ENCODE measurements around the gene GNG2. TPM values are rescaled to one million over a fixed set of nuclear protein-coding genes. Genes with fewer than 3 reads are reported as not detected.

GNG2 gene
- polyA plus RNA-seq, 1 of the 3 experiments (the other 2 are of a cell fraction), result 17.8 TPM

- H3K36me3 ChIP-seq (replicated peaks in 1 of 2; ENCODE audit: control insufficient read depth in 1 of 2, insufficient read depth in 2 of 2, low read length in 1 of 2), result peaks cover 6 to 32% of the 10 kb centered on the region in 2 experiments
- ChIA-PET POLR2A (no interaction called here), CTCF (no interaction called here)
- no peaks in the 10 kb centered on the region for H3K9me2 ChIP-seq
- H3K4me1 ChIP-seq (ENCODE audit: control insufficient read depth in 1 of 2, insufficient read depth in 2 of 2, low read depth in 1 of 2, low read length in 1 of 2), result peaks cover 7 to 13% of the 10 kb centered on the region in 2 experiments; a peak in 3 of 4 replicates
- no peak overlapping the region for H3K9ac ChIP-seq
- no peaks in the 10 kb centered on the region for H3K27me3 ChIP-seq (ENCODE audit: insufficient read depth)
- H4K20me1 ChIP-seq (ENCODE audit: insufficient read depth), result no peaks in the 10 kb centered on the region
- H3K79me2 ChIP-seq (ENCODE audit: insufficient read depth), result no peaks in the 10 kb centered on the region
- peaks cover 12% of the 10 kb centered on the region; the same call in 1 of the 2 replicates for H3K9me3 ChIP-seq
- H3K27ac ChIP-seq (ENCODE audit: low read depth in 2 of 2, low read length in 1 of 2), result no peak overlapping the region
- no peak for DNase-seq
- H2AFZ ChIP-seq (ENCODE audit: low read depth), result no peak overlapping the region
- no peaks in the 10 kb centered on the region for H3F3A ChIP-seq (replicated peaks; ENCODE audit: insufficient read depth)
- no peak overlapping the region for H3K4me3 ChIP-seq (ENCODE audit: low read depth in 2 of 2, low read length in 1 of 2)
- H3K4me2 ChIP-seq, result no peak overlapping the region
- TF ChIP-seq IRF3 (IDR thresholded peaks at IDR 0.05; ENCODE audit: low read depth, low read length) (no peak), NRF1 (IDR thresholded peaks at IDR 0.05; ENCODE audit: low read depth, low read length) (no peak), MAX (IDR thresholded peaks at IDR 0.05; ENCODE audit: low read depth) (no peak), RXRA (IDR thresholded peaks at IDR 0.05; ENCODE audit: borderline replicate concordance, low read depth) (no peak), FOSL2 (IDR thresholded peaks at IDR 0.05; ENCODE audit: borderline replicate concordance, low read depth) (no peak), EP300 (IDR thresholded peaks at IDR 0.05; ENCODE audit: borderline replicate concordance in 1 of 2, low read depth in 1 of 2, low read length in 1 of 2) (no peak), GATA2 (CRISPR knock-in tag; IDR thresholded peaks at IDR 0.05) (no peak), RAD21 (IDR thresholded peaks at IDR 0.05; ENCODE audit: low read length) (no peak), YY1 (IDR thresholded peaks at IDR 0.05; ENCODE audit: low read depth) (no peak), SMC3 (IDR thresholded peaks at IDR 0.05; ENCODE audit: low read depth, low read length) (no peak), JUND (IDR thresholded peaks at IDR 0.05) (no peak), NFIC (IDR thresholded peaks at IDR 0.05; ENCODE audit: borderline replicate concordance) (no peak), ELF1 (IDR thresholded peaks at IDR 0.05) (no peak)
- TF ChIP-seq, protein P1, sequence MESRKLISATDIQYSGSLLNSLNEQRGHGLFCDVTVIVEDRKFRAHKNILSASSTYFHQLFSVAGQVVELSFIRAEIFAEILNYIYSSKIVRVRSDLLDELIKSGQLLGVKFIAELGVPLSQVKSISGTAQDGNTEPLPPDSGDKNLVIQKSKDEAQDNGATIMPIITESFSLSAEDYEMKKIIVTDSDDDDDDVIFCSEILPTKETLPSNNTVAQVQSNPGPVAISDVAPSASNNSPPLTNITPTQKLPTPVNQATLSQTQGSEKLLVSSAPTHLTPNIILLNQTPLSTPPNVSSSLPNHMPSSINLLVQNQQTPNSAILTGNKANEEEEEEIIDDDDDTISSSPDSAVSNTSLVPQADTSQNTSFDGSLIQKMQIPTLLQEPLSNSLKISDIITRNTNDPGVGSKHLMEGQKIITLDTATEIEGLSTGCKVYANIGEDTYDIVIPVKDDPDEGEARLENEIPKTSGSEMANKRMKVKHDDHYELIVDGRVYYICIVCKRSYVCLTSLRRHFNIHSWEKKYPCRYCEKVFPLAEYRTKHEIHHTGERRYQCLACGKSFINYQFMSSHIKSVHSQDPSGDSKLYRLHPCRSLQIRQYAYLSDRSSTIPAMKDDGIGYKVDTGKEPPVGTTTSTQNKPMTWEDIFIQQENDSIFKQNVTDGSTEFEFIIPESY (IDR thresholded peaks at IDR 0.05; ENCODE audit: borderline replicate concordance, low read depth), result no peak
- TF ChIP-seq, protein P2, sequence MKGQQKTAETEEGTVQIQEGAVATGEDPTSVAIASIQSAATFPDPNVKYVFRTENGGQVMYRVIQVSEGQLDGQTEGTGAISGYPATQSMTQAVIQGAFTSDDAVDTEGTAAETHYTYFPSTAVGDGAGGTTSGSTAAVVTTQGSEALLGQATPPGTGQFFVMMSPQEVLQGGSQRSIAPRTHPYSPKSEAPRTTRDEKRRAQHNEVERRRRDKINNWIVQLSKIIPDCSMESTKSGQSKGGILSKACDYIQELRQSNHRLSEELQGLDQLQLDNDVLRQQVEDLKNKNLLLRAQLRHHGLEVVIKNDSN (IDR thresholded peaks at IDR 0.05; ENCODE audit: borderline replicate concordance, low read depth), result no peak
Measured at GRCh38 chr14:51960866-51961265, 100.5 kb downstream of the GNG2 start.

GRCh38 chr14:51962711-51963110 lies 102.3 kb downstream of the GNG2 start:
- no peaks in the 10 kb centered on the region for H3F3A ChIP-seq (replicated peaks; ENCODE audit: insufficient read depth)
- H3K4me3 ChIP-seq (ENCODE audit: low read depth in 2 of 2, low read length in 1 of 2), result no peak overlapping the region
- 51% methylated on average over 2 of the region's 3 CpGs for WGBS (ENCODE audit: low lambda C conversion rate)
- H3K27ac ChIP-seq (ENCODE audit: low read depth in 2 of 2, low read length in 1 of 2), result peak overlapping the region; percentile 17 to 79; a peak in 3 of 4 replicates
- no peak overlapping the region for H2AFZ ChIP-seq (ENCODE audit: low read depth)
- CTCF ChIA-PET, result interaction anchor here (0.7 to 2.2 kb wide), 5 partner anchors 16 to 679 kb away, joined by 3 to 13 read pairs (median 3); no protein-coding TSS in a partner anchor
- TF ChIP-seq RFX5 (IDR thresholded peaks at IDR 0.05; ENCODE audit: low read length) (no peak), POLR2AphosphoS5 (IDR thresholded peaks at IDR 0.05; ENCODE audit: low read depth, low read length) (no peak), PBX3 (IDR thresholded peaks at IDR 0.05) (no peak), NRF1 (IDR thresholded peaks at IDR 0.05; ENCODE audit: low read depth, low read length) (no peak), FOSL2 (IDR thresholded peaks at IDR 0.05; ENCODE audit: borderline replicate concordance, low read depth) (no peak), SIN3A (IDR thresholded peaks at IDR 0.05; ENCODE audit: borderline replicate concordance, low read depth, low read length) (no peak)
- TF ChIP-seq, protein P3, sequence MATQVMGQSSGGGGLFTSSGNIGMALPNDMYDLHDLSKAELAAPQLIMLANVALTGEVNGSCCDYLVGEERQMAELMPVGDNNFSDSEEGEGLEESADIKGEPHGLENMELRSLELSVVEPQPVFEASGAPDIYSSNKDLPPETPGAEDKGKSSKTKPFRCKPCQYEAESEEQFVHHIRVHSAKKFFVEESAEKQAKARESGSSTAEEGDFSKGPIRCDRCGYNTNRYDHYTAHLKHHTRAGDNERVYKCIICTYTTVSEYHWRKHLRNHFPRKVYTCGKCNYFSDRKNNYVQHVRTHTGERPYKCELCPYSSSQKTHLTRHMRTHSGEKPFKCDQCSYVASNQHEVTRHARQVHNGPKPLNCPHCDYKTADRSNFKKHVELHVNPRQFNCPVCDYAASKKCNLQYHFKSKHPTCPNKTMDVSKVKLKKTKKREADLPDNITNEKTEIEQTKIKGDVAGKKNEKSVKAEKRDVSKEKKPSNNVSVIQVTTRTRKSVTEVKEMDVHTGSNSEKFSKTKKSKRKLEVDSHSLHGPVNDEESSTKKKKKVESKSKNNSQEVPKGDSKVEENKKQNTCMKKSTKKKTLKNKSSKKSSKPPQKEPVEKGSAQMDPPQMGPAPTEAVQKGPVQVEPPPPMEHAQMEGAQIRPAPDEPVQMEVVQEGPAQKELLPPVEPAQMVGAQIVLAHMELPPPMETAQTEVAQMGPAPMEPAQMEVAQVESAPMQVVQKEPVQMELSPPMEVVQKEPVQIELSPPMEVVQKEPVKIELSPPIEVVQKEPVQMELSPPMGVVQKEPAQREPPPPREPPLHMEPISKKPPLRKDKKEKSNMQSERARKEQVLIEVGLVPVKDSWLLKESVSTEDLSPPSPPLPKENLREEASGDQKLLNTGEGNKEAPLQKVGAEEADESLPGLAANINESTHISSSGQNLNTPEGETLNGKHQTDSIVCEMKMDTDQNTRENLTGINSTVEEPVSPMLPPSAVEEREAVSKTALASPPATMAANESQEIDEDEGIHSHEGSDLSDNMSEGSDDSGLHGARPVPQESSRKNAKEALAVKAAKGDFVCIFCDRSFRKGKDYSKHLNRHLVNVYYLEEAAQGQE (IDR thresholded peaks at IDR 0.05; ENCODE audit: low read depth, low read length), result no peak
- H3K4me2 ChIP-seq, result no peak overlapping the region
- peaks cover 6% of the 10 kb centered on the region; the same call in 1 of the 2 replicates for H3K9me3 ChIP-seq
- peaks cover 6 to 21% of the 10 kb centered on the region in 2 experiments for H3K36me3 ChIP-seq (replicated peaks in 1 of 2; ENCODE audit: control insufficient read depth in 1 of 2, insufficient read depth in 2 of 2, low read length in 1 of 2)
- H3K9me2 ChIP-seq, result no peaks in the 10 kb centered on the region
- POLR2A ChIA-PET, result no interaction called here
- H3K79me2 ChIP-seq (ENCODE audit: insufficient read depth), result no peaks in the 10 kb centered on the region
- H4K20me1 ChIP-seq (ENCODE audit: insufficient read depth), result no peaks in the 10 kb centered on the region
- no peak overlapping the region for H3K9ac ChIP-seq
- peaks cover 7 to 13% of the 10 kb centered on the region in 2 experiments; a peak in 3 of 4 replicates for H3K4me1 ChIP-seq (ENCODE audit: control insufficient read depth in 1 of 2, insufficient read depth in 2 of 2, low read depth in 1 of 2, low read length in 1 of 2)
- H3K27me3 ChIP-seq (ENCODE audit: insufficient read depth), result no peaks in the 10 kb centered on the region
- DNase-seq, result no peak

All from SK-N-SH (cell line).